Measurements from ENCODE around the gene AURKAIP1. TPM values are rescaled to one million over a fixed set of nuclear protein-coding genes. Genes with fewer than 3 reads are reported as not detected.

The AURKAIP1 gene
- total RNA-seq, 1 experiment from 2014 or later: 49.1 TPM

- H3K9me3 ChIP-seq (ENCODE audit: low read length): no peaks in the 10 kb centered on the region
- no peaks in the 10 kb centered on the region for H3K9me2 ChIP-seq (replicated peaks; ENCODE audit: insufficient read depth, low read length)
- no peaks in the 10 kb centered on the region for H3K27me3 ChIP-seq (ENCODE audit: low read length)
- H3K9ac ChIP-seq (ENCODE audit: low read length): no peak overlapping the region
- H3K4me1 ChIP-seq (ENCODE audit: low read length): peaks cover 37% of the 10 kb centered on the region
- H4K20me1 ChIP-seq (ENCODE audit: insufficient read depth, low read depth, low read length): peaks cover 17% of the 10 kb centered on the region
- no peak overlapping the region for H3K4me3 ChIP-seq (ENCODE audit: low read length)
- H3K36me3 ChIP-seq (ENCODE audit: insufficient read depth, low read length): peaks cover 4% of the 10 kb centered on the region; the same call in 1 of the 2 replicates
- no peak overlapping the region for H3K4me2 ChIP-seq (ENCODE audit: low read depth, low read length, poor library complexity, severe bottlenecking)
- no peak overlapping the region for H2AFZ ChIP-seq (ENCODE audit: low read length)
- peak; percentile 61 for DNase-seq
- peaks cover 10% of the 10 kb centered on the region; the same call in 1 of the 2 replicates for H3K79me2 ChIP-seq (ENCODE audit: low read length)
- H3K27ac ChIP-seq (ENCODE audit: low read length): peak overlapping the region; percentile 53; the same call in 1 of the 2 replicates
These were observed 39.2 kb downstream of the AURKAIP1 start for GRCh38 chr1:1335792-1336248.

- Histone ChIP-seq H3K9me3 (ENCODE audit: low read length) (no peaks in the 10 kb centered on the region), H4K20me1 (ENCODE audit: insufficient read depth, low read depth, low read length) (peaks cover 17% of the 10 kb centered on the region), H3K27ac (ENCODE audit: low read length) (peak overlapping the region; percentile 53), H3K4me3 (ENCODE audit: low read length) (no peak overlapping the region), H3K36me3 (ENCODE audit: insufficient read depth, low read length) (peaks cover 3% of the 10 kb centered on the region; the same call in 1 of the 2 replicates), H3K27me3 (ENCODE audit: low read length) (no peaks in the 10 kb centered on the region), H3K9me2 (replicated peaks; ENCODE audit: insufficient read depth, low read length) (no peaks in the 10 kb centered on the region), H3K79me2 (ENCODE audit: low read length) (peaks cover 10% of the 10 kb centered on the region; the same call in 1 of the 2 replicates), H3K4me1 (ENCODE audit: low read length) (peaks cover 42% of the 10 kb centered on the region), H2AFZ (ENCODE audit: low read length) (no peak overlapping the region), H3K9ac (ENCODE audit: low read length) (no peak overlapping the region), H3K4me2 (ENCODE audit: low read depth, low read length, poor library complexity, severe bottlenecking) (no peak overlapping the region)
- DNase-seq: peak; percentile 73
These were observed 39.7 kb downstream of the AURKAIP1 start for GRCh38 chr1:1335283-1335682.

- H3K4me3 ChIP-seq (ENCODE audit: low read length): no peak overlapping the region
- H2AFZ ChIP-seq (ENCODE audit: low read length): no peak overlapping the region
- no peak overlapping the region for H3K9ac ChIP-seq (ENCODE audit: low read length)
- H3K27me3 ChIP-seq (ENCODE audit: low read length): no peaks in the 10 kb centered on the region
- peaks cover 17% of the 10 kb centered on the region for H4K20me1 ChIP-seq (ENCODE audit: insufficient read depth, low read depth, low read length)
- H3K36me3 ChIP-seq (ENCODE audit: insufficient read depth, low read length): peaks cover 3% of the 10 kb centered on the region; the same call in 1 of the 2 replicates
- H3K4me1 ChIP-seq (ENCODE audit: low read length): peaks cover 47% of the 10 kb centered on the region
- H3K9me2 ChIP-seq (replicated peaks; ENCODE audit: insufficient read depth, low read length): no peaks in the 10 kb centered on the region
- H3K27ac ChIP-seq (ENCODE audit: low read length): peak overlapping the region; percentile 53
- peak; percentile 55 for DNase-seq
- no peak overlapping the region for H3K4me2 ChIP-seq (ENCODE audit: low read depth, low read length, poor library complexity, severe bottlenecking)
- no peaks in the 10 kb centered on the region for H3K9me3 ChIP-seq (ENCODE audit: low read length)
- peaks cover 10% of the 10 kb centered on the region; the same call in 1 of the 2 replicates for H3K79me2 ChIP-seq (ENCODE audit: low read length)
These were observed 40.2 kb downstream of the AURKAIP1 start for GRCh38 chr1:1334835-1335234.

GRCh38 chr1:1333551-1334241 lies 41.3 kb downstream of the AURKAIP1 start:
- H3K79me2 ChIP-seq (ENCODE audit: low read length): peaks cover 10% of the 10 kb centered on the region; the same call in 1 of the 2 replicates
- no peak overlapping the region for H3K27ac ChIP-seq (ENCODE audit: low read length)
- DNase-seq: no peak
- H3K36me3 ChIP-seq (ENCODE audit: insufficient read depth, low read length): peaks cover 3% of the 10 kb centered on the region; the same call in 1 of the 2 replicates
- no peaks in the 10 kb centered on the region for H3K9me3 ChIP-seq (ENCODE audit: low read length)
- no peak overlapping the region for H2AFZ ChIP-seq (ENCODE audit: low read length)
- peaks cover 17% of the 10 kb centered on the region for H4K20me1 ChIP-seq (ENCODE audit: insufficient read depth, low read depth, low read length)
- H3K27me3 ChIP-seq (ENCODE audit: low read length): no peaks in the 10 kb centered on the region
- H3K4me2 ChIP-seq (ENCODE audit: low read depth, low read length, poor library complexity, severe bottlenecking): no peak overlapping the region
- H3K4me1 ChIP-seq (ENCODE audit: low read length): peaks cover 58% of the 10 kb centered on the region
- H3K9ac ChIP-seq (ENCODE audit: low read length): no peak overlapping the region
- no peak overlapping the region for H3K4me3 ChIP-seq (ENCODE audit: low read length)
- H3K9me2 ChIP-seq (replicated peaks; ENCODE audit: insufficient read depth, low read length): no peaks in the 10 kb centered on the region

GRCh38 chr1:1332774-1333480 lies 42.1 kb downstream of the AURKAIP1 start:
- Histone ChIP-seq H3K4me1 (ENCODE audit: low read length) (peaks cover 66% of the 10 kb centered on the region), H3K9ac (ENCODE audit: low read length) (no peak overlapping the region), H3K79me2 (ENCODE audit: low read length) (peaks cover 10% of the 10 kb centered on the region; the same call in 1 of the 2 replicates)

DNA sequence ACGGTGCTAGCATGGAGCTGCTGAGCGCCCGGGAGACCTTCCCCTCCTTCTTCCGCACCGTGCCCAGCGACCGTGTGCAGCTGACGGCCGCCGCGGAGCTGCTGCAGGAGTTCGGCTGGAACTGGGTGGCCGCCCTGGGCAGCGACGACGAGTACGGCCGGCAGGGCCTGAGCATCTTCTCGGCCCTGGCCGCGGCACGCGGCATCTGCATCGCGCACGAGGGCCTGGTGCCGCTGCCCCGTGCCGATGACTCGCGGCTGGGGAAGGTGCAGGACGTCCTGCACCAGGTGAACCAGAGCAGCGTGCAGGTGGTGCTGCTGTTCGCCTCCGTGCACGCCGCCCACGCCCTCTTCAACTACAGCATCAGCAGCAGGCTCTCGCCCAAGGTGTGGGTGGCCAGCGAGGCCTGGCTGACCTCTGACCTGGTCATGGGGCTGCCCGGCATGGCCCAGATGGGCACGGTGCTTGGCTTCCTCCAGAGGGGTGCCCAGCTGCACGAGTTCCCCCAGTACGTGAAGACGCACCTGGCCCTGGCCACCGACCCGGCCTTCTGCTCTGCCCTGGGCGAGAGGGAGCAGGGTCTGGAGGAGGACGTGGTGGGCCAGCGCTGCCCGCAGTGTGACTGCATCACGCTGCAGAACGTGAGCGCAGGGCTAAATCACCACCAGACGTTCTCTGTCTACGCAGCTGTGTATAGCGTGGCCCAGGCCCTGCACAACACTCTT lies 42.8 kb downstream of the AURKAIP1 start:
- Histone ChIP-seq H3K9me2 (replicated peaks; ENCODE audit: insufficient read depth, low read length) (no peaks in the 10 kb centered on the region), H3K4me1 (ENCODE audit: low read length) (peaks cover 70% of the 10 kb centered on the region), H3K36me3 (ENCODE audit: insufficient read depth, low read length) (no peaks in the 10 kb centered on the region; the same call in 1 of the 2 replicates), H3K9me3 (ENCODE audit: low read length) (no peaks in the 10 kb centered on the region), H2AFZ (ENCODE audit: low read length) (no peak overlapping the region), H3K4me2 (ENCODE audit: low read depth, low read length, poor library complexity, severe bottlenecking) (peak overlapping the region; percentile 95), H3K27me3 (ENCODE audit: low read length) (no peaks in the 10 kb centered on the region), H3K4me3 (ENCODE audit: low read length) (peak overlapping the region; percentile 80; the same call in 1 of the 2 replicates), H3K79me2 (ENCODE audit: low read length) (peaks cover 11% of the 10 kb centered on the region), H4K20me1 (ENCODE audit: insufficient read depth, low read depth, low read length) (peaks cover 13% of the 10 kb centered on the region), H3K9ac (ENCODE audit: low read length) (peak overlapping the region; percentile 98), H3K27ac (ENCODE audit: low read length) (peak overlapping the region; percentile 99)
- no peak for DNase-seq

More at GRCh38 chr1:1332774-1333480, 42.1 kb downstream of the AURKAIP1 start:
- H3K27me3 ChIP-seq (ENCODE audit: low read length): no peaks in the 10 kb centered on the region
- H3K9me2 ChIP-seq (replicated peaks; ENCODE audit: insufficient read depth, low read length): no peaks in the 10 kb centered on the region
- peaks cover 17% of the 10 kb centered on the region for H4K20me1 ChIP-seq (ENCODE audit: insufficient read depth, low read depth, low read length)
- no peak for DNase-seq
- H2AFZ ChIP-seq (ENCODE audit: low read length): no peak overlapping the region
- H3K4me3 ChIP-seq (ENCODE audit: low read length): peak overlapping the region; percentile 80; the same call in 1 of the 2 replicates
- no peak overlapping the region for H3K4me2 ChIP-seq (ENCODE audit: low read depth, low read length, poor library complexity, severe bottlenecking)
- peaks cover 3% of the 10 kb centered on the region; the same call in 1 of the 2 replicates for H3K36me3 ChIP-seq (ENCODE audit: insufficient read depth, low read length)
- no peak overlapping the region for H3K27ac ChIP-seq (ENCODE audit: low read length)
- no peaks in the 10 kb centered on the region for H3K9me3 ChIP-seq (ENCODE audit: low read length)

GRCh38 chr1:1331068-1331965 lies 43.7 kb downstream of the AURKAIP1 start, which contains the start of gene TAS1R3:
TSS of gene TAS1R3 (plus strand) at chr1:1331280. CDS start at chr1:1331346, 66 bp downstream.
- Histone ChIP-seq H2AFZ (ENCODE audit: low read length) (no peak within 1 kb of the TSS), H3K4me2 (ENCODE audit: low read depth, low read length, poor library complexity, severe bottlenecking) (peak within 1 kb of the TSS; percentile 95), H3K9ac (ENCODE audit: low read length) (peak within 1 kb of the TSS; percentile 98), H3K79me2 (ENCODE audit: low read length) (peaks cover 19% of the 10 kb centered on the region), H3K9me3 (ENCODE audit: low read length) (no peaks in the 10 kb centered on the region), H3K9me2 (replicated peaks; ENCODE audit: insufficient read depth, low read length) (no peaks in the 10 kb centered on the region), H4K20me1 (ENCODE audit: insufficient read depth, low read depth, low read length) (peaks cover 14% of the 10 kb centered on the region), H3K4me3 (ENCODE audit: low read length) (peak within 1 kb of the TSS; percentile 80), H3K27me3 (ENCODE audit: low read length) (no peaks in the 10 kb centered on the region), H3K4me1 (ENCODE audit: low read length) (peaks cover 79% of the 10 kb centered on the region), H3K27ac (ENCODE audit: low read length) (peak within 1 kb of the TSS; percentile 99), H3K36me3 (ENCODE audit: insufficient read depth, low read length) (no peaks in the 10 kb centered on the region; the same call in 1 of the 2 replicates)
- DNase-seq: peak; percentile 95

Measured in Karpas-422 (cell line).